Thyroid gland (tissue), 4 donors: ENCODE results near the gene RALGAPB.

Source experiments
- CTCF ChIP-seq, 6 experiments: fragments of 200-600 bp in 3 of 6; fragments of 450-650 bp in 3 of 6; sonication (generic) in 3 of 6; IDR thresholded peaks; one replicate each; pipeline ENCODE4 v1.5.1; 2016 to 2019; ENCODE audit warnings: antibody characterized with exemption in 6 of 6, mild to moderate bottlenecking in 2 of 6, inconsistent platforms in 1 of 6, moderate library complexity in 1 of 6
- POLR2A ChIP-seq, 2 donors: fragments of 450-650 bp; IDR thresholded peaks; one replicate each; pipeline ENCODE4 v1.6.1; 2017; ENCODE audit warnings: antibody characterized with exemption in 2 of 2, mild to moderate bottlenecking in 2 of 2, moderate library complexity in 1 of 2

DNA sequence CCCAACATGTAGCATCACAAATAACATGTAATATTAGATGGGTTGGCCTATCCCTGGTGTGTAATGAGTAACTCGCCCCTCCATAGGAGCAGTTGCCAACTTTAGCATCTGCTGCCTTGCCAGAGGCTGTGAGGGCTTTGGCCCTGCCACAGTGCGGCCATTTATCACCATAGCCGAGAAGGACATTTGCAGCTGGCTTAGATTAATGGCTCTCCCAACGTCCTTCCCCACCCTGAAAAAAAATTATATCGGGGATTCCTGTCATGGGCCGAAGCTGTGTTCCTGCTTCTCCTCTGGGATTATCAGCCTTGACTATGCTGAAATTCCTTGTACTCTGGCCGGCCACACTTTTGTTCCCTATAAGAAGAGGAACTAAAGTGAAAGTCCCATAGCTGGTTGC is 100.8 kb downstream of the RALGAPB start:
- TF ChIP-seq CTCF (IDR thresholded peaks at IDR 0.05) (no peak), POLR2A (IDR thresholded peaks at IDR 0.05) (no peak)
